ENCODE data around the gene CLIP3. TPM values are rescaled to one million over a fixed set of nuclear protein-coding genes. Genes with fewer than 3 reads are reported as not detected.

Gene CLIP3
- polyA plus RNA-seq, 3 donors, result 0.24 TPM; not detected in 2

- Histone ChIP-seq H3K27ac (ENCODE audit: low read depth in 1 of 2, low read length in 2 of 2) (peak overlapping the region; percentile 56 to 86), H3K79me2 (ENCODE audit: insufficient read depth, low read length) (peaks cover 15% of the 10 kb centered on the region), H3K4me2 (replicated peaks; ENCODE audit: extremely low read depth, low read length, poor library complexity, severe bottlenecking) (peak overlapping the region; percentile 84), H3K36me3 (replicated peaks in 1 of 2; ENCODE audit: control insufficient read depth in 1 of 2, insufficient read depth in 2 of 2, low read length in 2 of 2) (no peaks in the 10 kb centered on the region), H3K4me1 (ENCODE audit: control insufficient read depth in 1 of 2, insufficient read depth in 2 of 2, low read length in 2 of 2) (peaks cover 14 to 30% of the 10 kb centered on the region in 2 donors), H3K9ac (ENCODE audit: insufficient read depth, low read length, poor library complexity, severe bottlenecking) (peak overlapping the region; percentile 73), H2AFZ (ENCODE audit: insufficient read depth, low read depth, low read length, poor library complexity, severe bottlenecking) (peak overlapping the region; percentile 89), H3K27me3 (ENCODE audit: control insufficient read depth in 2 of 2, insufficient read depth in 2 of 2, low read length in 2 of 2) (peaks cover 0 to 15% of the 10 kb centered on the region in 2 donors), H3K4me3 (replicated peaks in 1 of 3; ENCODE audit: low read depth in 2 of 3, low read length in 3 of 3) (peak overlapping the region; percentile 71 to 89 (median 83)), H4K20me1 (ENCODE audit: insufficient read depth, low read length) (no peaks in the 10 kb centered on the region), H3K9me3 (replicated peaks in 1 of 2; ENCODE audit: control insufficient read depth in 1 of 2, insufficient read depth in 1 of 2, low read length in 2 of 2) (no peaks in the 10 kb centered on the region)
- 23% methylated on average over 12 of the region's 15 CpGs for WGBS (ENCODE audit: insufficient coverage)
- peaks cover 0 to 3% (median 0%) of the 10 kb centered on the region in 7 donors for H3K9me3 Mint-ChIP-seq
- no peak for DNase-seq
- TF ChIP-seq CTCF (IDR thresholded peaks at IDR 0.05), result no peak
- H3K27ac Mint-ChIP-seq, result peak overlapping the region; percentile 94 to 99 (median 96)
- intact Hi-C loops (cut with micrococcal nuclease), result loop anchor here (2.0 to 5.0 kb wide), 5 partner anchors 39 to 256 kb away; partner anchors contain the start of genes THAP8 (in 2 of the 2), WDR62 (in 2 of the 2), HSPB6 (in 1 of the 2) and PROSER3 (in 1 of the 2)
- H3K4me1 Mint-ChIP-seq, result peaks cover 36% of the 10 kb centered on the region
- peaks cover 15 to 20% (median 19%) of the 10 kb centered on the region in 3 donors for H3K27me3 Mint-ChIP-seq (ENCODE audit: low read depth in 3 of 3)
- H3K4me3 Mint-ChIP-seq, result peak overlapping the region; percentile 97 to 99
- peaks cover 7 to 8% of the 10 kb centered on the region in 2 donors for H3K36me3 Mint-ChIP-seq
Observed at GRCh38 chr19:36013280-36014011, 19.2 kb downstream of the CLIP3 start.

GRCh38 chr19:36010402-36010801 is 22.3 kb downstream of the CLIP3 start:
- WGBS (ENCODE audit: insufficient coverage), result 94% methylated on average over 11 of the region's 11 CpGs
- no peaks in the 10 kb centered on the region for H4K20me1 ChIP-seq (ENCODE audit: insufficient read depth, low read length)
- intact Hi-C loops (cut with micrococcal nuclease), result loop anchor here (5.0 kb wide), 4 partner anchors 42 to 253 kb away; partner anchors contain the start of genes HSPB6 (in 1 of the 2), PROSER3 (in 1 of the 2), TBCB (in 1 of the 2) and THAP8 (in 1 of the 2)
- H3K4me1 ChIP-seq (ENCODE audit: control insufficient read depth in 1 of 2, insufficient read depth in 2 of 2, low read length in 2 of 2), result peaks cover 14 to 30% of the 10 kb centered on the region in 2 donors
- Mint-ChIP-seq H3K4me1 (peaks cover 34% of the 10 kb centered on the region), H3K36me3 (peaks cover 7 to 8% of the 10 kb centered on the region in 2 donors), H3K27me3 (ENCODE audit: low read depth in 3 of 3) (peaks cover 17 to 25% (median 21%) of the 10 kb centered on the region in 3 donors), H3K27ac (peak overlapping the region in 1 of 7 donors; percentile 82), H3K9me3 (peaks cover 0 to 3% (median 0%) of the 10 kb centered on the region in 7 donors), H3K4me3 (no peak overlapping the region)
- H3K4me2 ChIP-seq (replicated peaks; ENCODE audit: extremely low read depth, low read length, poor library complexity, severe bottlenecking), result no peak overlapping the region
- H2AFZ ChIP-seq (ENCODE audit: insufficient read depth, low read depth, low read length, poor library complexity, severe bottlenecking), result no peak overlapping the region
- peaks cover 0 to 16% of the 10 kb centered on the region in 2 donors for H3K27me3 ChIP-seq (ENCODE audit: control insufficient read depth in 2 of 2, insufficient read depth in 2 of 2, low read length in 2 of 2)
- no peak overlapping the region for H3K9ac ChIP-seq (ENCODE audit: insufficient read depth, low read length, poor library complexity, severe bottlenecking)
- H3K9me3 ChIP-seq (replicated peaks in 1 of 2; ENCODE audit: control insufficient read depth in 1 of 2, insufficient read depth in 1 of 2, low read length in 2 of 2), result no peaks in the 10 kb centered on the region
- H3K4me3 ChIP-seq (replicated peaks in 1 of 3; ENCODE audit: low read depth in 2 of 3, low read length in 3 of 3), result no peak overlapping the region
- peaks cover 14% of the 10 kb centered on the region for H3K79me2 ChIP-seq (ENCODE audit: insufficient read depth, low read length)
- no peak for DNase-seq
- no peaks in the 10 kb centered on the region for H3K36me3 ChIP-seq (replicated peaks in 1 of 2; ENCODE audit: control insufficient read depth in 1 of 2, insufficient read depth in 2 of 2, low read length in 2 of 2)
- no peak overlapping the region for H3K27ac ChIP-seq (ENCODE audit: low read depth in 1 of 2, low read length in 2 of 2)
- TF ChIP-seq CTCF (IDR thresholded peaks at IDR 0.05), result no peak

Measured in CD14-positive monocyte (primary cell).